Esophagus (tissue), 2 donors: Measurements from ENCODE around the gene FGF11. TPM values are rescaled to one million over a fixed set of nuclear protein-coding genes. Genes with fewer than 3 reads are reported as not detected.

ENCODE experiments used
- H3K27ac ChIP-seq, 2 donors: one replicate each; pipeline ENCODE4 v1.5.1; 2013; ENCODE audit warnings: low read depth in 2 of 2, mild to moderate bottlenecking in 2 of 2, inconsistent platforms in 1 of 2, low read length in 1 of 2, moderate library complexity in 1 of 2
- H3K27me3 ChIP-seq, 2 donors: one replicate each; pipeline ENCODE4 v1.6.1; 2013; ENCODE audit warnings: low read length in 2 of 2, control low read depth in 1 of 2, mild to moderate bottlenecking in 1 of 2; ENCODE audit not compliant: insufficient read depth in 2 of 2, control insufficient read depth in 1 of 2
- H3K36me3 ChIP-seq, 2 donors: one replicate each; pipeline ENCODE4 v1.6.1; 2013; ENCODE audit warnings: low read length in 1 of 2; ENCODE audit not compliant: control insufficient read depth in 2 of 2, insufficient read depth in 2 of 2
- H3K4me1 ChIP-seq, 2 donors: one replicate each; pipeline ENCODE4 v1.6.1; 2013; ENCODE audit warnings: low read length in 1 of 2; ENCODE audit not compliant: control insufficient read depth in 2 of 2, insufficient read depth in 2 of 2
- H3K4me3 ChIP-seq, 2 donors: one replicate each; pipeline ENCODE4 v1.5.1; 2013; ENCODE audit warnings: low read length in 2 of 2, mild to moderate bottlenecking in 2 of 2, low read depth in 1 of 2, moderate library complexity in 1 of 2
- H3K9me3 ChIP-seq, 2 donors: one replicate each; pipeline ENCODE4 v1.6.1; 2013; ENCODE audit warnings: mild to moderate bottlenecking in 2 of 2, low read depth in 1 of 2, low read length in 1 of 2, moderate library complexity in 1 of 2; ENCODE audit not compliant: control insufficient read depth in 2 of 2, insufficient read depth in 1 of 2
- WGBS, 2 donors: extraction: QIAGEN DNeasy Blood & Tissue Kit; methylation state at CpG; one replicate each; pipeline ENCODE4 v1.1.7; 2013; 5-methylcytosine and 5-hydroxymethylcytosine counted together
- polyA plus RNA-seq, 2 donors: library from polyadenylated mRNA; stranded (reverse); fragments of 200-250 nt; gene quantifications; one replicate each; pipeline ENCODE4 v1.2.3, GENCODE V29; 2013
- donor health status: healthy with polysubstance abuse.
- donor health status: Bipolar disorder and iron deficiency.

Gene FGF11
- polyA plus RNA-seq, 2 donors, result 5.6 to 16.5 TPM

DNA sequence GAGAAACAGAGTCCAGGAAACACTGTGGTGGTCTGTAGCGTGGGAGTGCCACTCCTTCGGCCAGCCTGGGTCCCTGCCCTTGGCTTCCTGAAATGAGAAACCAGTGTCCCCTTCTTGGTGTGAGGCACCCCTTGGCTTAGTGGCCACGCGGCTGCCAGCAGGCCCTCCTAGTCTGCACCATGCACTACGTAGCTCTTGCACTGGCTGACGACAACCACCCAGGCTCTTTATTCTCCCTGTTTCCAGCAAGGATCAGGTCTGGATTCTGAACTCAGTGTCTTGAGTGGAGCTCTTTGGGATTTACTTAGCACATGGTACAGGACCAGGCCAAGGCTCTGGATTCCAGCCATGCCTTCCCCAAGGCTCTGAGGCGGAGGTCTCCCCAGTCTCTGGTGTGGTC lies 11.8 kb upstream of the FGF11 start:
- H3K4me3 ChIP-seq, result no peak overlapping the region
- H3K36me3 ChIP-seq, result no peaks in the 10 kb centered on the region
- H3K27ac ChIP-seq, result no peak overlapping the region
- H3K4me1 ChIP-seq, result no peaks in the 10 kb centered on the region
- H3K9me3 ChIP-seq, result no peaks in the 10 kb centered on the region
- H3K27me3 ChIP-seq, result no peaks in the 10 kb centered on the region
- WGBS, 2 donors, result 90 to 97% methylated on average over 7 of the region's 7 CpGs

DNA sequence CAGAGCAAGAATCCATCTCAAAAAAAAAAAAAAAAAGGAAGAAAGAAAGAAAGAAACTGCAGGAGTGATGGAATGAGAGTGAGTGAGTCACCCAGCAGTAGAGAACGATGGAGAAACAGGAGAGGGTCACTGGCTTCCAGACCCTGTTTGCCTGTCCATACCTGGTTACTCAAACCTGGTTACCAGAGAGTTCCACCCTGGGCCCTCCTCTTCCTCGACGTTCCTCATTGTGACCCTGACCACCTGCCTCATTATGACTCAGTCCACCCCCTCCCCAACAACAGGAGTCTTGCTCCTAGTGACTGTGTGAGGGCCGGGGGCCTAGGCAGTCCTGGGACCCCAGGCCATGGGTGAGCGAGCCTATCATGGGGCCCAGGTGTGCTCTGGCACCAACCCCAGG lies 10.8 kb upstream of the FGF11 start, which contains the start of gene SPEM3:
Gene SPEM3, plus strand, starts transcription at position 301 of the 400 bp plus-strand sequence. Its CDS starts 46 bp downstream, at position 347.
- Histone ChIP-seq H3K4me3 (no peak within 1 kb of the TSS), H3K4me1 (no peaks in the 10 kb centered on the region), H3K9me3 (no peaks in the 10 kb centered on the region), H3K27me3 (no peaks in the 10 kb centered on the region), H3K27ac (no peak within 1 kb of the TSS), H3K36me3 (no peaks in the 10 kb centered on the region)
- 65 to 69% methylated on average over 5 of the region's 5 CpGs for WGBS, 2 donors

DNA sequence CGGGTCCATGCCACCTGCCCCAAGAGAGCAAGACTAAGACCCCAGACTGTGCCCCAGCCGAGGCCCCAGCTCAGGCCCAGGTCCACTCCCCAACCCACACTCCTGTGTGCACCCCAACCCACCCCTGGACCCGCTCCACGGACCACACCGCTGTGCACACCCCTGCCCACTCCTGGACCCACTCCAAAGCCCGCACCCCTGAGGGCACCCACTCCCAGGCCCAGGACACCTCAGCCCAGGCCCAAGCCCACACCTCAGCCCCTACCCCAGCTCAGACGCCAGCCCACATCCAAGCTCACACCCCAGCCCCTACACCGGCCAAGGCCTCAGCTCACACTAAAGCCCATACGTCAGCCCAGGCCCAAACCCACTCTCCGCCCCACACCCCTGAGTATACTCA lies 9.6 kb upstream of the FGF11 start:
- no peaks in the 10 kb centered on the region for H3K9me3 ChIP-seq
- H3K4me1 ChIP-seq, result no peaks in the 10 kb centered on the region
- H3K4me3 ChIP-seq, result no peak overlapping the region
- 87 to 88% methylated on average over 10 of the region's 10 CpGs for WGBS, 2 donors
- H3K27me3 ChIP-seq, result no peaks in the 10 kb centered on the region
- H3K36me3 ChIP-seq, result no peaks in the 10 kb centered on the region
- no peak overlapping the region for H3K27ac ChIP-seq

DNA sequence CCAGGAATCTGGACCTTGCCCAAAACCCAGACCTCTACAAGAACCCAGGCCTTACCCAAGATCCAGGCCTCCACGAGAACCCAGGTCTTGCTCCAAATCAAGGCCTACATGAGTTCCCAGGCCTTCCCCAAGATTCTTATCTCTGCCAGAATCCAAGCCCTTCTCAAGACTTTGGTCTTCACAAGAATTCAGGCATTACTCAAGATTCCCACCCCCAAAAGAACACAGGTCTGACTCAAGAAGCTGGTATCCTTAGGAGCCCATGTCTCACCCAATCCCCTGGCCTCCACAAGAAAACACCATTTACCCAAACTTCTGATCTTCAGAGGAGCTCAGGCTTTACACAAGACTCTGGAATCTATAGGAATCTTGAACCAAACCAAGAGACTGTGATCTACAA lies 8.1 kb upstream of the FGF11 start:
- no peak overlapping the region for H3K4me3 ChIP-seq
- H3K4me1 ChIP-seq, result no peaks in the 10 kb centered on the region
- H3K27ac ChIP-seq, result no peak overlapping the region
- H3K9me3 ChIP-seq, result no peaks in the 10 kb centered on the region
- no peaks in the 10 kb centered on the region for H3K36me3 ChIP-seq
- no peaks in the 10 kb centered on the region for H3K27me3 ChIP-seq
- 83 to 90% methylated on average over 1 of the region's 1 CpG for WGBS, 2 donors

DNA sequence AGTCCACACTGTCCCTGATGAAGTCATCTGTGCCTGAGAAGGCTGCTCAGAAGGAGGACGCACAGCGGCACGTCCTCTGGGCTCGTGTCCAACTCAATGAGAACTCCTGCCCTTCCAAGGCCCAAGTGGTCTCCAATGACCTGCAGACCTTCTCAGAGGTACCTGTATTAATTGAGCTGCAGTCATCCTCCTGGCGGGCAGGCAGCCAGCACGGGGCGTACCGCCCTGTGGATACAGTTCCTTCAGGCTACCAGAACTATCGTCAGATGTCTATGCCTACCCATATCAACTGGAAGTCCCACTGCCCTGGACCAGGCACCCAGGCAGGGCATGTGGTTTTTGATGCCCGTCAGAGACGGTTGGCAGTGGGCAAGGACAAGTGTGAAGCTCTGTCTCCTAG lies 7.0 kb upstream of the FGF11 start:
- WGBS, 2 donors, result 93 to 94% methylated on average over 11 of the region's 11 CpGs
- H3K36me3 ChIP-seq, result no peaks in the 10 kb centered on the region
- H3K9me3 ChIP-seq, result no peaks in the 10 kb centered on the region
- H3K4me1 ChIP-seq, result peaks cover 0 to 4% of the 10 kb centered on the region in 2 donors
- no peaks in the 10 kb centered on the region for H3K27me3 ChIP-seq
- H3K4me3 ChIP-seq, result no peak overlapping the region
- H3K27ac ChIP-seq, result no peak overlapping the region

DNA sequence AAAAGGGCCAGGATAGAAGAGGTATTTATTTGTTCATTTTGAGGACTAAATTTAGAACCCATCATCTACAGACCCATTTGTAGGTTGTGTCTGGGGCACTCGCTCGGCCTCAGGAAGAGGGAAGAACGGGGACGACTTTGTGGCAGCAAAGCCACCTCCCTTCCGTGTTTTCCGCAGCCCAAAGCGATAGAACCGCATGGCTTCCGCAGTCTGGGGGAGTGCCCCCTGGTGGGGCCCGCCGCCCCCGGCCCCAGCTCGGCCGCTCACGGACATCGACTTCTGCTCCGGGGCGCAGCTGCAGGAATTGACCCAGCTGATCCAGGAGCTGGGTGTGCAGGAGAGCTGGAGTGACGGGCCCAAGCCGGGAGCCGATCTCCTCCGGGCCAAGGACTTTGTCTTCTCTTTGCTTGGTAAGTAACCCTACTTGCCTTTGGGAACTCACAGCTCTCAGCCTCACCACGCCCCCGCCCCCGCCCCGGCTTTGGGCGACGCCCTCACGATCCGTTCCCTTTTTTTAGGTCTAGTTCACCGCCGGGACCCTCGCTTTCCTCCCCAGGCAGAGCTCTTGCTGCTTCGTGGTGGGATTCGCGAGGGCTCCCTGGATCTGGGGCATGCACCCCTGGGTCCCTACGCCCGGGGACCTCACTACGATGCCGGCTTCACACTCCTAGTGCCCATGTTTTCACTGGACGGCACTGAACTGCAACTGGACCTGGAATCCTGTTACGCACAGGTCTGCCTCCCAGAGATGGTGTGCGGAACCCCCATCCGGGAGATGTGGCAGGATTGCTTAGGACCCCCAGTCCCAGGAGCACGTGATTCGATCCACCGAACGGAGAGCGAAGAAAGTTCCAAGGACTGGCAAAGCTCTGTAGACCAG lies 3.4 kb upstream of the FGF11 start:
- Histone ChIP-seq H3K9me3 (no peaks in the 10 kb centered on the region), H3K36me3 (no peaks in the 10 kb centered on the region), H3K4me1 (peaks cover 0 to 23% of the 10 kb centered on the region in 2 donors), H3K27me3 (no peaks in the 10 kb centered on the region), H3K4me3 (peak overlapping the region; percentile 63 to 69), H3K27ac (peak overlapping the region; percentile 93 to 94)
- WGBS, 2 donors, result 5 to 6% methylated on average over 49 of the region's 49 CpGs

DNA sequence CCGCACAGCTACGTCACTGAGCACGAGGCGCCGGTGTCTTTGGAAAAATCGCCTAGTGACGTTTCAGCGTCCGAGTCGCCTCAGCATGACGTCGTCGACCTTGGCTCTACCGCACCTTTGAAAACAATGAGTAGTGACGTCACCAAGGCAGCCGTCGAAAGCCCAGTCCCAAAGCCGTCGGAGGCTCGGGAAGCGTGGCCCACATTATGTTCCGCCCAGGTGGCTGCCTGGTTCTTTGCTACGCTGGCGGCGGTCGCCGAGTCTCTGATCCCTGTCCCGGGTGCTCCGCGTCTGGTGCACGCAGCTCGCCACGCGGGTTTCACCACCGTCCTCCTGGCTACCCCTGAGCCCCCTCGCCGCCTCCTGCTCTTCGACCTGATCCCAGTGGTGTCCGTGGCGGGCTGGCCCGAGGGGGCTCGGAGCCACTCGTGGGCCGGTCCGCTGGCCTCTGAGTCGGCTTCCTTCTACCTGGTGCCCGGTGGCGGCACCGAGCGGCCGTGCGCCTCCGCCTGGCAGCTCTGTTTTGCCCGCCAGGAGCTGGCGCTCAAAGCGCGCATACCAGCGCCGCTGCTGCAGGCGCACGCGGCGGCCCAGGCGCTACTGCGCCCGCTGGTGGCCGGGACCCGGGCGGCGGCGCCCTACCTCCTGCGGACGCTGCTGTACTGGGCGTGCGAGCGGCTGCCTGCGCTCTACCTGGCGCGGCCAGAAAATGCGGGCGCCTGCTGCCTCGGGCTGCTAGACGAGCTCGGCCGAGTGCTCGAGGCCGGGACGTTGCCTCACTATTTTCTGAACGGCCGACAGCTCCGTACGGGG lies 2.5 kb upstream of the FGF11 start:
- Histone ChIP-seq H3K27me3 (no peaks in the 10 kb centered on the region), H3K9me3 (no peaks in the 10 kb centered on the region), H3K27ac (peak overlapping the region; percentile 93 to 94), H3K4me3 (peak overlapping the region; percentile 63 to 69), H3K4me1 (peaks cover 0 to 23% of the 10 kb centered on the region in 2 donors), H3K36me3 (no peaks in the 10 kb centered on the region)
- WGBS, 2 donors, result 5% methylated on average over 92 of the region's 92 CpGs

DNA sequence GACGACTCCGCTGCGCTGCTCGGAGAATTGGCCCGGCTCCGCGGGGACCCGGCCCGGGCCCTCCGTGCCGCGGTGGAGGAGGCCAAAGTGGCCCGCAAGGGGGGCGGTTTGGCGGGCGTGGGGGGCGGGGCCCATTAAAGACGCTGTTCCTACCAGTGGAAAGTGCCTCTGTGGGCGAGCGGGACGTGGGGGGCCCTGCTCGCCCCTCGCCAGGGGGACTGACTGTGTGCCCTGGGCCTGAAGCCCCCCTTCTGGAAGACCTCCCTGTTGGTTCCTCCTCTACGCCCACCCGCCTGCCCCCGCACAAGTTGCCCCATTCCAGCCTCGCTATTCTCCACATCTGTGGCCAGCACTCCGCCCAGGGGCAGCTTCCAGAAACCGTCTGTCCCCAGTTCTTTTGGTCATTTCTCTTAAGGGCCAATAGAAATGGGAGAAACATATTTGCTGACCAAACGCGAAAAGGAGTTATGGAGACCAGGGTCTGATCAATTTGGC lies 1.9 kb upstream of the FGF11 start:
- no peaks in the 10 kb centered on the region for H3K36me3 ChIP-seq
- 27 to 29% methylated on average over 28 to 31 of the region's 31 CpGs for WGBS, 2 donors
- peaks cover 0 to 23% of the 10 kb centered on the region in 2 donors for H3K4me1 ChIP-seq
- no peaks in the 10 kb centered on the region for H3K9me3 ChIP-seq
- H3K27me3 ChIP-seq, result no peaks in the 10 kb centered on the region
- peak overlapping the region; percentile 55 to 63 for H3K4me3 ChIP-seq
- H3K27ac ChIP-seq, result peak overlapping the region; percentile 72 to 93

DNA sequence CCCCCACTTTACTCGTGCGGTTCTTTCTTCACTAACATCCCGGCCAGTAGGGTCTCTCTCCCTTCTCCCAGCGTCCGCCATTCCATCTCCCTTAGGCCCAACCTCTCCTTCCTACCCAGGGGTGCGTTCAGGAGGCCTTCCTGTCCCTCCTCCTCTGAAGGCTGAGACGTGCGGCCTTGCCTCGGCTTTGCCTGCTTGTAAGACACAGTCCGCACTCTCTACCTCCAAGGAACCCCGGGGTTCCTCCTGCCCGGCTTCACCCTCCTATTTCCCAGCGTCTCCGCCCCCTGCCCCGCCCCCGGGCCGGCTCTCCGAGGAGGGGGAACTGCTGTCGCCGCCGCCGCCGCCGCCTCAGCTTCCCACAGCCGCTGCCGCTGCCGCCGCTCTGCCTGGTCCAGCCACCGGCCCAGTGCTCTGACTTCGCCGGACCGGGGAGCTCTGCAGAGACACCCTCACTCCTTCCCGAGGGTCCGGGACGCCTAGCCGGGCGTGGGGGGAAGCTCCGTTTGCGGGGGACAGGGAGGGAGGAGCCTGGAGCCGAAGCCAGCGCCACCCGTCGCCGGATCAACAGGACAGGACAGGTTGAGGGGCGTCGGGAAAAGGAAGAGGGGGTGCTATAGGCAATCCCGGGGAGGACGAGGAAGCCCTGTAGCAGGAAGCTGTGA lies 1.2 kb upstream of the FGF11 start:
- 12 to 19% methylated on average over 46 to 48 of the region's 48 CpGs for WGBS, 2 donors
- Histone ChIP-seq H3K36me3 (no peaks in the 10 kb centered on the region), H3K27me3 (no peaks in the 10 kb centered on the region), H3K9me3 (no peaks in the 10 kb centered on the region), H3K4me1 (peaks cover 0 to 23% of the 10 kb centered on the region in 2 donors), H3K27ac (peak overlapping the region; percentile 62 to 65), H3K4me3 (peak overlapping the region; percentile 55 to 60)
